Uterus (tissue), 4 donors: ENCODE measurements around the gene STYXL1. TPM values are rescaled to one million over a fixed set of nuclear protein-coding genes. Genes with fewer than 3 reads are reported as not detected.

Source experiments
- DNase-seq, 2 donors: peaks; one replicate each; pipeline ENCODE4 v3.0.0-alpha.2; 2019 to 2020
- H3K27ac ChIP-seq, 2 donors: fragments of 200-600 bp; sonication (generic); 1 replicate in 1 of 2; 2 replicates in 1 of 2; pipeline ENCODE4 v1.5.1; 2016 to 2018
- H3K27me3 ChIP-seq, 2 donors: fragments of 200-600 bp; sonication (generic); one replicate each; pipeline ENCODE4 v1.5.1; 2018 to 2019; ENCODE audit warnings: control low read depth in 1 of 2
- H3K36me3 ChIP-seq, 2 donors: fragments of 200-600 bp; sonication (generic); one replicate each; pipeline ENCODE4 v1.5.1; 2019; ENCODE audit warnings: control low read depth in 1 of 2
- H3K4me1 ChIP-seq, 2 donors: fragments of 200-600 bp; sonication (generic); one replicate each; pipeline ENCODE4 v1.5.1; 2018 to 2019; ENCODE audit warnings: control low read depth in 1 of 2
- H3K4me3 ChIP-seq, 2 donors: fragments of 200-600 bp; sonication (generic); 1 replicate in 1 of 2; 2 replicates in 1 of 2; pipeline ENCODE4 v1.5.1; 2018 to 2019; ENCODE audit warnings: mild to moderate bottlenecking in 1 of 2
- H3K9me3 ChIP-seq, 2 donors: fragments of 200-600 bp; sonication (generic); one replicate each; pipeline ENCODE4 v1.5.1; 2019; ENCODE audit warnings: control low read depth in 1 of 2
- CTCF ChIP-seq, 4 experiments: fragments of 200-600 bp in 2 of 4; fragments of 450-650 bp in 2 of 4; sonication (generic) in 2 of 4; IDR thresholded peaks; one replicate each; pipeline ENCODE4 v1.5.1; 2016 to 2019; ENCODE audit warnings: antibody characterized with exemption in 4 of 4, mild to moderate bottlenecking in 2 of 4, moderate library complexity in 1 of 4
- POLR2A ChIP-seq, 2 donors: fragments of 450-650 bp; IDR thresholded peaks; one replicate each; pipeline ENCODE4 v1.6.1; 2016; ENCODE audit warnings: antibody characterized with exemption in 2 of 2, mild to moderate bottlenecking in 1 of 2, moderate library complexity in 1 of 2
- intact Hi-C: fragments of 100-400 bp; cut with DNase I; formaldehyde crosslinking; loops from one replicate; pipeline ENCODE4 v1.15.1; 2023; ENCODE audit warnings: low total_unique reads
- total RNA-seq, 4 donors: library from RNA; depleted of rRNA in 3 of 4; stranded (reverse); fragments of >200 nt in 3 of 4; gene quantifications; one replicate each; pipeline versions ENCODE4 v1.1.0 to v1.2.4, GENCODE V29; 2014 to 2023
- donor health status: DM: yes; HTN: yes; CAD: no.

The STYXL1 gene
- total RNA-seq, 4 donors from 2014 or later: 4.4 to 27.3 (median 14.1) TPM

DNA sequence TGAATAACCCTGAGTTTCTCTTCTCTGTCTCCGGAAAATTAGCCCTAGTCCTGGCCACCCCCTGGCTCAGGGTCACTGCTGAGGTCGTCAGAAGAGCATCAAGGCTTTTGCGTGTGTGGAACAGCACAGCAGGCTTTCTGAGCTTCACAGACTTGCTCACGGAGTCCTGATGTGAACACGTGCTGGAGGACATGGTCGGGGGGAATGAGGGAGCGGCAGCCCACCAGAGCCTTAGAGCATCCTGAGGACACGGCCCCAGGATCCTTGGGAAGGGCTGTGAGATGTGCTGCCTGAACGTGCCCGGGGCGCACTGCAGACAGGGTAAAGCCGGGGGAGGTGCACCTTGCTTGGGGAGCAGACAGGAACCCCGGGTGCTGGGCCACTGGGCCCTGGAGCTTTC lies 82.2 kb downstream of the STYXL1 start:
- intact Hi-C loops: no loop called here
- Histone ChIP-seq H3K4me1 (peaks cover 0 to 27% of the 10 kb centered on the region in 2 donors), H3K36me3 (no peaks in the 10 kb centered on the region), H3K27me3 (no peaks in the 10 kb centered on the region), H3K4me3 (no peak overlapping the region), H3K9me3 (no peaks in the 10 kb centered on the region), H3K27ac (peak overlapping the region; percentile 76 to 79)
- no peak for DNase-seq
- TF ChIP-seq CTCF (IDR thresholded peaks at IDR 0.05): no peak
- no peak for TF ChIP-seq POLR2A (IDR thresholded peaks at IDR 0.05)

GRCh38 chr7:75963381-75963995 lies 84.3 kb downstream of the STYXL1 start:
- peaks cover 0 to 19% of the 10 kb centered on the region in 2 donors for H3K4me1 ChIP-seq
- H3K4me3 ChIP-seq: no peak overlapping the region
- no peaks in the 10 kb centered on the region for H3K27me3 ChIP-seq
- H3K27ac ChIP-seq: peak overlapping the region; percentile 60 to 74
- TF ChIP-seq CTCF (IDR thresholded peaks at IDR 0.05) (no peak), POLR2A (IDR thresholded peaks at IDR 0.05) (no peak)
- intact Hi-C loops: no loop called here
- no peaks in the 10 kb centered on the region for H3K36me3 ChIP-seq
- DNase-seq: no peak
- H3K9me3 ChIP-seq: no peaks in the 10 kb centered on the region

DNA sequence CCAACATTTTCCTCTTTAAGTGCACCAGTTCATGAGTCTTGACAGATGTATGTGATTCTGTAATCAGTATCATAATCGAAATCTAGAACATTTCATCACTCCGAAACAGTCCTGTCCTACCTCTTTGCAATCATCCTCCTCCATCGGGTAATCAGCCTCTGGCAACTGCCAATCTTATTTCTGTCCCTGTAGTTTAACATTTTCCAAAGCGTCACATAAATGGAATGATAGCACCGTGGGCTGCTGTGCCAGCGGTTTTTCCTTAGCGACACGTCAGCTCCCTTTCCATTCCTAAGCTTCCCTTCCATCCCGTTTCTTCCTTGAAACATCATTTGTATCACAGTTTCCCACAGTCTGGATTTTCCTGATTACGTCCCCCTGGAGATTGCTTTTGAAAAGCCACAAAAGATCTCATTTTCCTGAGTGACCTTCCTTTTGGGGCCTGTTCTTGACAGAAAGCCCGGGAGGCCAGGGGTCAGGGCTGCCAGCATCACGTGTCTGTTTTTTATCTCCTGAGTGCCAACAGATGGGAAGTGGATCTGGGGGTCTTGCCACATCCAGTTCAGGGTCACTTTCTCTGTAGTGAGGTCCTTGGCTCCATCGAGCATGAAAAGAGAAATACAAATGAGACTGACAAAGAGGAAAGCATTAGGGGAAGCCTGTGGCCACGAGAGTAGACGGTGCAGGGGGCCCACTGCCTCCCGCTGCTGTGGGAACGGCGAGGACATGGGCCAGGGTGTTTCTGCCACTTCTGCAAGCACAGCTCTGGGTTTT lies 85.0 kb downstream of the STYXL1 start:
- no peak for DNase-seq
- TF ChIP-seq CTCF (IDR thresholded peaks at IDR 0.05): no peak
- TF ChIP-seq POLR2A (IDR thresholded peaks at IDR 0.05): no peak
- Histone ChIP-seq H3K9me3 (no peaks in the 10 kb centered on the region), H3K27me3 (no peaks in the 10 kb centered on the region), H3K27ac (peak overlapping the region; percentile 60 to 74), H3K4me3 (no peak overlapping the region), H3K4me1 (peaks cover 0 to 13% of the 10 kb centered on the region in 2 donors), H3K36me3 (no peaks in the 10 kb centered on the region)
- intact Hi-C loops: no loop called here

GRCh38 chr7:75961218-75961617 lies 86.6 kb downstream of the STYXL1 start:
- H3K9me3 ChIP-seq: no peaks in the 10 kb centered on the region
- no peak for DNase-seq
- H3K27ac ChIP-seq: no peak overlapping the region
- H3K36me3 ChIP-seq: no peaks in the 10 kb centered on the region
- H3K4me1 ChIP-seq: peaks cover 0 to 4% of the 10 kb centered on the region in 2 donors
- TF ChIP-seq POLR2A (IDR thresholded peaks at IDR 0.05): no peak
- TF ChIP-seq CTCF (IDR thresholded peaks at IDR 0.05): no peak
- intact Hi-C loops: no loop called here
- H3K4me3 ChIP-seq: no peak overlapping the region
- H3K27me3 ChIP-seq: no peaks in the 10 kb centered on the region

GRCh38 chr7:75960372-75960771 lies 87.4 kb downstream of the STYXL1 start:
- H3K36me3 ChIP-seq: no peaks in the 10 kb centered on the region
- H3K9me3 ChIP-seq: no peaks in the 10 kb centered on the region
- H3K4me3 ChIP-seq: no peak overlapping the region
- no peak overlapping the region for H3K27ac ChIP-seq
- no peaks in the 10 kb centered on the region for H3K4me1 ChIP-seq
- no peak for DNase-seq
- no peaks in the 10 kb centered on the region for H3K27me3 ChIP-seq
- intact Hi-C loops: no loop called here
- TF ChIP-seq CTCF (IDR thresholded peaks at IDR 0.05) (no peak), POLR2A (IDR thresholded peaks at IDR 0.05) (no peak)
